Measurements from ENCODE around the gene MTG2.

MTG2 gene

GRCh38 chr20:62208061-62208794 is 25.4 kb downstream of the MTG2 start:
- no peak for FAIRE-seq

GRCh38 chr20:62208795-62209755 is 26.2 kb downstream of the MTG2 start:
- no peak for FAIRE-seq

GRCh38 chr20:62209850-62210495 is 27.1 kb downstream of the MTG2 start:
- no peak for FAIRE-seq

- no peak for FAIRE-seq
Measured at GRCh38 chr20:62210496-62210855, 27.6 kb downstream of the MTG2 start.

- FAIRE-seq, result no peak
Measured at GRCh38 chr20:62211216-62211615, 28.4 kb downstream of the MTG2 start.

- no peak for FAIRE-seq
Measured at GRCh38 chr20:62211769-62212288, 29.0 kb downstream of the MTG2 start.

- FAIRE-seq, result no peak
Measured at GRCh38 chr20:62212299-62212698, 29.5 kb downstream of the MTG2 start.

- no peak for FAIRE-seq
Measured at GRCh38 chr20:62214067-62214466, 31.2 kb downstream of the MTG2 start.

GRCh38 chr20:62215020-62215990 is 32.5 kb downstream of the MTG2 start:
- FAIRE-seq, result no peak

GRCh38 chr20:62215991-62216635 is 33.3 kb downstream of the MTG2 start:
- FAIRE-seq, result no peak

GRCh38 chr20:62216636-62217566 is 34.1 kb downstream of the MTG2 start:
- no peak for FAIRE-seq

GRCh38 chr20:62217913-62218773 is 35.3 kb downstream of the MTG2 start:
- FAIRE-seq, result no peak

GRCh38 chr20:62219101-62219991 is 36.5 kb downstream of the MTG2 start:
- FAIRE-seq, result no peak

GRCh38 chr20:62219992-62220665 is 37.3 kb downstream of the MTG2 start, which contains the start of gene HRH3:
Gene HRH3 (minus strand): TSS chr20:62220278. CDS start chr20:62219970, 308 bp downstream.
- FAIRE-seq, result no peak

- FAIRE-seq, result no peak
Measured at GRCh38 chr20:62220666-62221568, 38.1 kb downstream of the MTG2 start.

- FAIRE-seq, result no peak
Measured at GRCh38 chr20:62222266-62222850, 39.5 kb downstream of the MTG2 start.

All from islet of Langerhans (tissue), 1 donor.